GM23338 (cell line): ENCODE measurements around the gene NAA16. TPM values are rescaled to one million over a fixed set of nuclear protein-coding genes. Genes with fewer than 3 reads are reported as not detected.

Experiments used
- ATAC-seq: fragments of 200-7000 bp; cut with Tn5 transposase; 3 replicates; pipeline ENCODE4 v1.9.1; 2020
- DNase-seq: peaks from one replicate; pipeline ENCODE4 v3.0.0-alpha.2; 2015; ENCODE audit warnings: low spot score
- H2AFZ ChIP-seq: fragments of 200-600 bp; sonication (generic); 2 replicates; pipeline ENCODE4 v1.8.0; 2016; ENCODE audit warnings: antibody characterized with exemption, mild to moderate bottlenecking, moderate library complexity
- H3F3A ChIP-seq: fragments of 200-600 bp; sonication (generic); replicated peaks from 2 replicates; pipeline ENCODE4 v1.8.0; 2017; ENCODE audit warnings: antibody characterized with exemption, mixed run types, low read depth
- H3K27ac ChIP-seq: fragments of 200-600 bp; sonication (generic); 2 replicates; pipeline ENCODE4 v1.6.1; 2016; ENCODE audit warnings: low read depth
- H3K27me3 ChIP-seq: fragments of 200-600 bp; sonication (generic); 2 replicates; pipeline ENCODE4 v1.8.0; 2016; ENCODE audit warnings: mild to moderate bottlenecking, mixed run types, moderate library complexity; ENCODE audit not compliant: insufficient read depth
- H3K36me3 ChIP-seq: fragments of 200-600 bp; sonication (generic); 2 replicates; pipeline ENCODE4 v1.8.0; 2016; ENCODE audit warnings: mild to moderate bottlenecking; ENCODE audit not compliant: insufficient read depth
- H3K4me1 ChIP-seq: fragments of 200-600 bp; sonication (generic); 2 replicates; pipeline ENCODE4 v1.8.0; 2016; ENCODE audit warnings: mild to moderate bottlenecking, moderate library complexity; ENCODE audit not compliant: insufficient read depth
- H3K4me2 ChIP-seq: fragments of 200-600 bp; sonication (generic); 2 replicates; pipeline ENCODE4 v1.7.1; 2017; ENCODE audit warnings: mixed run types
- H3K4me3 ChIP-seq: fragments of 200-600 bp; sonication (generic); 2 replicates; pipeline ENCODE4 v1.6.1; 2016; ENCODE audit warnings: mixed run types
- H3K79me2 ChIP-seq: fragments of 200-600 bp; sonication (generic); replicated peaks from 2 replicates; pipeline ENCODE4 v1.8.0; 2017; ENCODE audit warnings: mild to moderate bottlenecking; ENCODE audit not compliant: insufficient read depth
- H3K9me2 ChIP-seq: fragments of 200-600 bp; sonication (generic); 2 replicates; pipeline ENCODE4 v1.8.0; 2017; ENCODE audit not compliant: insufficient read depth
- H4K20me1 ChIP-seq: fragments of 200-600 bp; sonication (generic); replicated peaks from 2 replicates; pipeline ENCODE4 v1.8.0; 2017; ENCODE audit warnings: mild to moderate bottlenecking; ENCODE audit not compliant: insufficient read depth
- H3K27ac Mint-ChIP-seq: 2 replicates; pipeline ENCODE4 v1.8.0; 2020; ENCODE audit warnings: inconsistent platforms, mild to moderate bottlenecking, moderate library complexity, mixed read lengths
- H3K27me3 Mint-ChIP-seq: 3 replicates; pipeline ENCODE4 v1.8.0; 2022; ENCODE audit warnings: low read depth, mild to moderate bottlenecking, moderate library complexity, mixed read lengths, inconsistent platforms; ENCODE audit not compliant: insufficient read depth, poor library complexity
- H3K36me3 Mint-ChIP-seq: 3 replicates; pipeline ENCODE4 v1.8.0; 2021; ENCODE audit warnings: low read depth, mild to moderate bottlenecking, inconsistent platforms, moderate library complexity, mixed read lengths
- H3K4me1 Mint-ChIP-seq: 3 replicates; pipeline ENCODE4 v1.8.0; 2020; ENCODE audit warnings: mild to moderate bottlenecking, inconsistent platforms, mixed read lengths
- H3K4me3 Mint-ChIP-seq: 3 replicates; pipeline ENCODE4 v1.8.0; 2021; ENCODE audit warnings: moderate library complexity, mild to moderate bottlenecking, inconsistent platforms, mixed read lengths
- H3K9me3 Mint-ChIP-seq: 3 replicates; pipeline ENCODE4 v1.8.0; 2020; ENCODE audit warnings: moderate library complexity, mild to moderate bottlenecking, inconsistent platforms, mixed read lengths
- CREB1 ChIP-seq: fragments of 250-450 bp; sonication (Bioruptor Pico); IDR thresholded peaks from 2 replicates; pipeline ENCODE4 v1.5.0; 2020; ENCODE audit warnings: low read depth, mild to moderate bottlenecking, moderate library complexity
- CTCF ChIP-seq, 2 experiments: fragments of 200-600 bp in 1 of 2; sonication (generic) in 1 of 2; conservative IDR thresholded peaks; 2 replicates each; pipeline versions ENCODE4 v1.5.1 to v1.6.1; 2016 to 2017; ENCODE audit warnings: antibody characterized with exemption in 2 of 2, low read depth in 2 of 2, mild to moderate bottlenecking in 2 of 2, moderate library complexity in 1 of 2
- EZH2 ChIP-seq: fragments of 200-600 bp; sonication (generic); IDR thresholded peaks from one replicate; pipeline ENCODE4 v1.8.0; 2017; ENCODE audit warnings: antibody characterized with exemption, mild to moderate bottlenecking, low read depth; ENCODE audit not compliant: unreplicated experiment
- EZH2phosphoT487 ChIP-seq: fragments of 200-600 bp; sonication (generic); IDR thresholded peaks from one replicate; pipeline ENCODE4 v1.8.1; 2018; ENCODE audit warnings: antibody characterized with exemption; ENCODE audit not compliant: unreplicated experiment
- JUNB ChIP-seq: IDR thresholded peaks from one replicate; pipeline ENCODE4 v1.6.1; 2016; ENCODE audit warnings: antibody characterized with exemption; ENCODE audit not compliant: unreplicated experiment
- NANOG ChIP-seq: IDR thresholded peaks from 2 replicates; pipeline ENCODE4 v1.6.1; 2016; ENCODE audit warnings: antibody characterized with exemption, borderline replicate concordance
- POLR2AphosphoS5 ChIP-seq: IDR thresholded peaks from 2 replicates; pipeline ENCODE4 v1.6.1; 2016; ENCODE audit warnings: antibody characterized with exemption, low read depth
- REST ChIP-seq: IDR thresholded peaks from one replicate; pipeline ENCODE4 v1.6.1; 2018; ENCODE audit warnings: antibody characterized with exemption; ENCODE audit not compliant: unreplicated experiment
- STAT1 ChIP-seq: IDR thresholded peaks from one replicate; pipeline ENCODE4 v1.6.1; 2016; ENCODE audit warnings: antibody characterized with exemption; ENCODE audit not compliant: unreplicated experiment
- ZNF114 ChIP-seq: fragments of 250-450 bp; sonication (Bioruptor Pico); IDR thresholded peaks from 2 replicates; pipeline ENCODE4 v1.5.0; 2020; ENCODE audit warnings: mild to moderate bottlenecking, moderate library complexity
- ZNF331 ChIP-seq: fragments of 250-450 bp; sonication (Bioruptor Pico); IDR thresholded peaks from 2 replicates; pipeline ENCODE4 v1.5.0; 2020; ENCODE audit warnings: low read depth, mild to moderate bottlenecking, moderate library complexity
- ZNF462 ChIP-seq: fragments of 250-450 bp; sonication (Bioruptor Pico); IDR thresholded peaks from 2 replicates; pipeline ENCODE4 v1.5.0; 2020; ENCODE audit warnings: mild to moderate bottlenecking, moderate library complexity
- polyA plus RNA-seq: library from polyadenylated mRNA; unstranded; fragments of >200 nt; fragmentation: Nextera tagmentation; extraction: Ambion mirVana; gene quantifications from 2 replicates; pipeline ENCODE4 v1.2.1, GENCODE V29; 2016
- total RNA-seq: library from RNA; depleted of rRNA; stranded (reverse); fragments of >200 nt; shearing (Covaris generic); gene quantifications from 2 replicates; pipeline ENCODE4 v1.2.3, GENCODE V29; 2014
- TF ChIP-seq, protein P1 (sequence below): IDR thresholded peaks from 2 replicates; pipeline ENCODE4 v1.6.1; 2016; ENCODE audit warnings: antibody characterized with exemption

NAA16 gene
- total and polyA plus RNA-seq, 2 experiments from 2014 or later = 42.3 to 51.7 TPM

- Mint-ChIP-seq H3K9me3 (no peaks in the 10 kb centered on the region), H3K27ac (no peak overlapping the region), H3K27me3 (no peaks in the 10 kb centered on the region), H3K4me1 (no peaks in the 10 kb centered on the region), H3K4me3 (no peak overlapping the region), H3K36me3 (peaks cover 72% of the 10 kb centered on the region)
- Histone ChIP-seq H3K4me1 (no peaks in the 10 kb centered on the region), H3K36me3 (peaks cover 50% of the 10 kb centered on the region), H2AFZ (no peak overlapping the region), H3F3A (no peaks in the 10 kb centered on the region), H3K27ac (no peak overlapping the region), H3K27me3 (no peaks in the 10 kb centered on the region), H3K4me2 (no peak overlapping the region), H3K79me2 (no peaks in the 10 kb centered on the region), H3K4me3 (no peak overlapping the region), H4K20me1 (no peaks in the 10 kb centered on the region), H3K9me2 (no peaks in the 10 kb centered on the region)
- ATAC-seq (no peak), DNase-seq (no peak)
- no peak for TF ChIP-seq POLR2AphosphoS5
- TF ChIP-seq CREB1 (CRISPR knock-in tag) = no peak
- TF ChIP-seq NANOG = no peak
- TF ChIP-seq ZNF331 (CRISPR knock-in tag) = no peak
- TF ChIP-seq, protein P1, sequence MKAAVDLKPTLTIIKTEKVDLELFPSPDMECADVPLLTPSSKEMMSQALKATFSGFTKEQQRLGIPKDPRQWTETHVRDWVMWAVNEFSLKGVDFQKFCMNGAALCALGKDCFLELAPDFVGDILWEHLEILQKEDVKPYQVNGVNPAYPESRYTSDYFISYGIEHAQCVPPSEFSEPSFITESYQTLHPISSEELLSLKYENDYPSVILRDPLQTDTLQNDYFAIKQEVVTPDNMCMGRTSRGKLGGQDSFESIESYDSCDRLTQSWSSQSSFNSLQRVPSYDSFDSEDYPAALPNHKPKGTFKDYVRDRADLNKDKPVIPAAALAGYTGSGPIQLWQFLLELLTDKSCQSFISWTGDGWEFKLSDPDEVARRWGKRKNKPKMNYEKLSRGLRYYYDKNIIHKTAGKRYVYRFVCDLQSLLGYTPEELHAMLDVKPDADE = no peak
- no peak for TF ChIP-seq JUNB
- TF ChIP-seq EZH2phosphoT487 = no peak
- no peak for TF ChIP-seq REST
- no peak for TF ChIP-seq ZNF114 (CRISPR knock-in tag)
- no peak for TF ChIP-seq STAT1
- TF ChIP-seq CTCF (conservative IDR thresholded peaks at IDR 0.05; ENCODE audit: low read depth in 2 of 2) = no peak
- TF ChIP-seq ZNF462 (CRISPR knock-in tag) = no peak
- TF ChIP-seq EZH2 = no peak
Measured at GRCh38 chr13:41364043-41364442, 53.0 kb downstream of the NAA16 start.
